CD4-positive, alpha-beta T cell treated with Interleukin-2 at 100 ng/mL for 4 hours (primary cell): Measurements from ENCODE around the gene CGB1.
A peak's percentile ranks its signal among the peaks of the same experiment; 100 is the strongest.
"Not testable (repeated sequence)": the region's sequence is repeated elsewhere in the genome, so short reads cannot be mapped to it uniquely, and the experiment has no call there.

ENCODE experiments used
- DNase-seq: peaks from one replicate; pipeline ENCODE4 v3.0.0-alpha.2; 2020; ENCODE audit warnings: low spot score

CGB1 gene

DNA sequence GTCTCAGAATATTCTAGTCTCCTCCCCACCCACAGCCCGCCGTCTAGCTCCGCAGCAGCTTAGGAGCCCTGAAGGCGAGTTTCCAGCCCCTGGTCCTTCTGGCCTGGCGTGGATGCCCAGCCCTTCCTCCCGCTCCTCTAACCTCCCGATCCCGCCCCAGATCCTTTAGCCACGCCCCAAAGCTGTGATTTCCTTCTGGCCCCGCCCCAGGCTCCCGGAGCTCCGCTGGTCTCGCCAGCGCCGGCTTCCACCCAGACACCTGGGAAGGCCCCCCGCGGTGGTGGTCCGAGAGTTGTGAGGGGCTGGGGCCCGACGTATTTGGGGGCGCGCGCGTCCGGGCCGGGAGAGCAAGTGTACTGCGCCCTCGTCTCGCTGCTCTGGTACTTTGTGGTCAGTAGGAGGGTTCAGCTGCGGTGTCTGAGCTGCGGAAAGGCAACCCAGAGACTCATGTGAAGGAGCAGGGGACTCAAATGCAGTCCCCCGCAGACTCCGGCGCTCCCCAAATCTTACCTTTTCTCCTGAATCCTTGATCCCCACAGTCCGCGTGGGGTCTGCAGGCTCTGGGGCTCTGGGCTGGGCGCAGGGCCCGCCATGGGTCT is 21.0 kb upstream of the CGB1 start, which contains the start of gene CGB7:
Gene CGB7 (minus strand): TSS at position 114 of the 599 bp plus-strand sequence. CDS start 2,374 bp downstream, outside the sequence.
- DNase-seq = peak; percentile 18

DNA sequence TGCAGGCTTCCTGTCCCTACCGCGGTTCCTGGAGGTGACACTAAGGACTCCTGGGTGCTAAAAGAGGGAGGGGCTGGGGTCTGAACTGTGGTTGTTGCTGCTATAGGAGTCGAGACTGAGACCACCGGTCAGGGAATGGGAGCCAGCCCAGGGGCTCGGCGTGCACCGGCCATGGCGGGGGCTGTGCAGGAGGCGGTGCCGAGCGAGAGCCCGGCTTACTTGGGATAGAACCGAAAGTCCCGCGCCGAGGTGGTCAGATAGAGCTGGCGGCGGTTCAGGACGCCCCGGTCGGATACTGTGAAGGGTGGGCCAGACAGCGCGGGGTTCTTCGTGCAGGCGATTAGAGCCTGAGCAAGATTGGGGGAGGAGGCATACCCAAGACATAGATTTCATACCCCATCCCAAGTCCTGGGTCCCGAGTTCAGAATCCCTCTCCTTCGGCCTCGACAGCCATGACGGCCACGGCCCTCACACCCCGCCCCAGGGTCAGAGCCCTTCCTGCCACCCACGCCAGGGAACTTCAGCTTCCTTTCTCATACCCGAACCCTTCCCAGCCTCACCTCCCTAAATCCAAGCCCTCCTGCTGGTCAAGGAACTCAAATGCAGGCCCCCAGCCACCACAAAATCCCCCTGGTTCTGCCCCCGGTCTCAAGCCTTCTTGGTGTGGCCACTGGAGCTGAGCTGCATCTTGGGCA is 20.4 kb upstream of the CGB1 start:
- DNase-seq = not testable (repeated sequence)

DNA sequence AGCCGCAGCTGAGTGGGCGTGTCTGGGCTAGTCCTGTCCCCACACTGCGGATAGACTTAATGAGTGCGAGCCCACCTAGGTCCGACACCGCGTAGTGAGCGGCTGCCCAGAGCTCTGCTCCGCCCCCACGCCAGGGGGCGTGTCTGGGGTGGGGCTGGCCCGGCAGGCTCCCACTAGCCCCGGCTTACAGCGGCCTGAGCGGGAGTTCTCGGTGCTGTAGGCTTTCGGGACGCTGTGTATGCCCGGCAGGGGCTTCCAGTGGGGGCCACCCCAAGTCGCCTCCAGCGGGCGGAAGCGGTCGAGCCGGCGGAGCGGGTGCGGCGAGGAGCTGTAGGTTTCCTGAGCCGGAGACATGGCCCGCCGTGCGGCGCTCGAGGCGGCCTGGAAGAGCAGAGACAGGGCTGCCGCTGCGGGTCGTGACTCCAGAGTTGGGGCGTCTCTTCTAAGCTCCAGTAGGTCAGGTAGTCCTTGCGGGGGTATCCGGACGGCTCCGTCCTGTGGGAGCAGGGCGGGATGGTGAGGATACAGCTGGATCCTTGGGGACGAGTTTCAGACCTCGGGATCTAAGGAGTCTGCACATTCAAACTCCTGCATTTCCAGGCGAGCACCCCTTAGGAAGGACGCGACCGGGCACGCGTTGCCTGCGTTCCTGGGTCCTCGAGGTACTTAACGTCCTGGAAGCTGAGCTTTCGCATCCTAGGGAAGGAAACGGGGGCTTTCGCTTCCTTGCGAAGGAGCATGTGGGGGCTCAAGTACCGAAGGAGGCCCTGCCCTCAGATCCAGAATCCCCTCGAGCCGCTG is 19.6 kb upstream of the CGB1 start:
- peak; percentile 32 for DNase-seq

DNA sequence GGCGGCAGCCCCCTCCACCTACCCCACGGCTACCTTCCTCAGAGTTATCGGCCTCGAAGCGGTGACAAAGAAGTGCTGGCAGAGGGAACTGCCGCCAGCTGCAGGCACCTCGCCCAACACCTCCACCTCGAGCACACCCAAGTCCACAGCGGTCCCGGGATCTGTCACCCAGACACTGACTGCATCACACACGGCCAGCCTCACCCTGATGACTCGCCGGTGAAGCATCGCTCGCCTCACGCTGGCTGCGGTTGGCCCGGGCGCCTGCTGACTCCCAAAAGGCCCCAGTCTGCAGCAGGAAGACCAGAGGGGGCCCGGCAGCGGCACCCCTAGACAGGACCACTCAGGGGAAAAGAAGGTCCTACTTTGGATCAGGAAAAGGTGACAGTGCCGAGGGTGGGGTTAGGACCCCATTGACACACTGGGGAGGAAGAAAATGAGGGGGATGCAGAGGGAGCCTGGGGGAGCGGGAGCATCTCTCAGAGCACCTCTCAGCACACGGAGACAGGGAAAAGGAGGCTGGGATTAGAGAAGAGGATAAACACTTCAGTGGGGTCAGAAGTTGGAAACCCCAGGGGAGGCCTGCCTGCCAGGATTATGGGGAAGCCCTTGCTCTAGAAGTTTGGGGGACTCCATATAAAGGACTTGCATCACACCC is 13.8 kb upstream of the CGB1 start:
- DNase-seq = not testable (repeated sequence)

DNA sequence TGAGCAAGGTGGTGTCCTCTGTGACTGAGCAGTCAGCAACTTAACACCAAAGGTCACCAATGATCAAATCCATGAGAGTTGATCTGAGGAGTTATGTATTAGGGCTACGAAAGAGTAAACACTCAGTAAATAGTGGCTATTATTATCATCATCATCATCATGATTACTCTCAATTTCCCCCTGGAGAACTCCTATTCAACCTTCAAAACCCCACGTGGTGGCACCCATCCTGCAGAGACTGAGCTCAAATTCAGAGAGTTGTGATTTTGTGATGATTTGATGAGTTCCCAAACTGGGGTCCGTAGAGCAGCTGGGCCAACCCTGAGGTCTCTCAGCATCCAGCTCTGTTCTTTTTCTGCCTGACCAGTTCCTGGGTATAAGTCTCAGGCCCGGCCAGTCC is 13.1 kb upstream of the CGB1 start:
- not testable (repeated sequence) for DNase-seq

DNA sequence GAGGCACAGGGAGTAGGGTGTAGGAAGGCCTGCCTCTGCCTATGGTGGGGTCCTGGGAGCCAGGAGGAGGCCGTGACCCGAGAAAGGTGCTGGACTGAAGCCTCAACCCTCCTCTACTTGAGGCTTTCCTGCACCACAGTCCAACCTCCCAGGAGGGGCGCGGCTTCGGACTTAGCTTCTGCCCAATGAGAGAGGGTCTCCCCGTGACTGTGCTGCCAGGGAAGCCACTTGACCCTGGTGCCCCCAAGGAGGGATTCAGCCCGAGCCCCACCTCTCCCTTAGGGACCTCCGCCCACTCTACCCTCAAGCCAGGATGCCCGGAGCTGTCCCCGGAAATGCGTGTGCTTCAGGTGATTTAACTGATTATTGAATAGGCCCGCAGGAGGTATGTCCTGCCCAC is 12.3 kb upstream of the CGB1 start, which contains the start of gene CGB8:
Gene CGB8 (minus strand): TSS at position 101 of the 400 bp plus-strand sequence. CDS start 372 bp downstream, outside the sequence.
- DNase-seq = not testable (repeated sequence)

DNA sequence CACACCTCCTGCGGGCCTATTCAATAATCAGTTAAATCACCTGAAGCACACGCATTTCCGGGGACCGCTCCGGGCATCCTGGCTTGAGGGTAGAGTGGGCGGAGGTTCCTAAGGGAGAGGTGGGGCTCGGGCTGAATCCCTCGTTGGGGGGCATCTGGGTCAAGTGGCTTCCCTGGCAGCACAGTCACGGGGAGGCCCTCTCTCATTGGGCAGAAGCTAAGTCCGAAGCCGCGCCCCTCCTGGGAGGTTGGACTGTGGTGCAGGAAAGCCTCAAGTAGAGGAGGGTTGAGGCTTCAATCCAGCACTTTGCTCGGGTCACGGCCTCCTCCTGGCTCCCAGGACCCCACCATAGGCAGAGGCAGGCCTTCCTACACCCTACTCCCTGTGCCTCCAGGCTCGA is 6.9 kb upstream of the CGB1 start, which contains the start of gene CGB5:
Gene CGB5 (plus strand): TSS at position 301 of the 400 bp plus-strand sequence. CDS start 362 bp downstream, outside the sequence.
- not testable (repeated sequence) for DNase-seq

DNA sequence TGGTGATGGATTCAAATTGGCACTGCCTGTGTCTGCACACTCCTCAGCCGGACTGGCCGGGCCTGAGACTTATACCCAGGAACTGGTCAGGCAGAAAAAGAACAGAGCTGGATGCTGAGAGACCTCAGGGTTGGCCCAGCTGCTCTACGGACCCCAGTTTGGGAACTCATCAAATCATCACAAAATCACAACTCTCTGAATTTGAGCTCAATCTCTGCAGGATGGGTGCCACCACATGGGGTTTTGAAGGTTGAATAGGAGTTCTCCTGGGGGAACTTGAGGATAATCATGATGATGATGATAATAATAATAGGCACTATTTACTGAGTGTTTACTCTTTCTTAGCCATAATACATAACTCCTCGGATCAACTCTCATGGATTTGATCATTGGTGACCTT is 6.0 kb upstream of the CGB1 start:
- DNase-seq = not testable (repeated sequence)

DNA sequence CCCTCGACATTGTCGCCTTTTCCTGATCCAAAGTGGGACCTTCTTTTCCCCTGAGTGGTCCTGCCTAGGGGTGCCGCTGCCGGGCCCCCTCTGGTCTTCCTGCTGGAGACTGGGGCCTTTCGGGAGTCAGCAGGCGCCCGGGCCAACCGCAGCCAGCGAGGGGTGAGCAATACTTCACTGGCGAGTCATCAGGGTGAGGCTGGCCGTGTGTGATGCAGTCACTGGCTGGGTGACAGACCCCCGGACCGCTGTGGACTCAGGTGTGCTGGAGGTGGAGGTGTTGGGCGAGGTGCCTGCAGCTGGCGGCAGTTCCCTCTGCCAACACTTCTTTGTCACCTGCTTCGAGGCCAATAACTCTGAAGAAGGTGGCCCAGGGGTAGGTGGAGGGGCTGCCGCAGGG is 5.5 kb upstream of the CGB1 start:
- no peak for DNase-seq

DNA sequence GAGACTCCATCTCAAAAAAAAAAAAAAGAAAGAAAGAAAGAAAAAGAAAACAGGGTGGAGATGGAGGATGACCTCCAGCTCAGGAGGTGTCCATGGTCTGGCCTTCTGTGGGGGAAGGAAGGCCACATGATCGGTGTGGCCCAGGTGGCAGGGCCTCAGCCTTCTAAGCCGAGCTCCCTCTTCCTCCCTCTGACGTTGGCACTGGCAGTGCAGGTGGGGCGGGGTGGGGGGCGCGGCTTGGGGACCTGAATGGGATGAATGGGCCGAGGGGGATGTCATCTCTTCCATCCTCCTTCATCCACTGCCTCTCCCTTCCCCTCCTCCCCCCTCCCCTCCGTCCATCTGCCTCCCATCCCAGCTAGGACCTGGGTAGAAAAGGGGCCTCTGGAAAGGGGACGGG is 3.0 kb upstream of the CGB1 start:
- not testable (repeated sequence) for DNase-seq

DNA sequence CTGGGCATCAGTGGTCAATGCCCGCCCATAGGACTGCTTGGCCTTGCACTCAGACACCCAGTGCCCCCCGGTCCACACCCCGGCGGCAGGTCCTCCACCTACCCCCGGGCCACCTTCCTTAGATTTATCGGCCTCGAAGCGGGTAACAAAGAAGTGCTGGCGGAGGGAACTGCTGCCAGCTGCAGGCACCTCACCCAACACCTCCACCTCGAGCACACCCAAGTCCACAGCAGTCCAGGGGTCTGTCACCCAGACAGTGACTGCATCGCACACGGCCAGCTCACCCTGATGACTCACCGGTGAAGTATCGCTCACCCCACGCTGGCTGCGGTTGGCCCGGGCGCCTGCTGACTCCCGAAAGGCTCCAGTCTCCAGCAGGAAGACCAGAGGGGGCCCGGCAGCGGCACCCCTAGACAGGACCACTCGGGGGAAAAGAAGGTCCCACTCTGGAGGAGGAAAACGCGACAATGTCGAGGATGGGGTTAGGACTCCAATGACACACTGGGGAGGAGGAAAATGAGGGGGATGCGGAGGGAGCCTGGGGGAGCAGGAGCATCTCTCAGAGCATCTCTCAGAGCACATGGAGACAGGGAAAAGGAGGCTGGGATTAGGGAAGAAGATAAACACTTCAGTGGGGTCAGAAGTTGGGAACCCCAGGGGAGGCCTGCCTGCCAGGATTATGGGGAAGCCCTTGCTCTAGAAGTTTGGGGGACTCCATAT is 2.0 kb upstream of the CGB1 start:
- not testable (repeated sequence) for DNase-seq

DNA sequence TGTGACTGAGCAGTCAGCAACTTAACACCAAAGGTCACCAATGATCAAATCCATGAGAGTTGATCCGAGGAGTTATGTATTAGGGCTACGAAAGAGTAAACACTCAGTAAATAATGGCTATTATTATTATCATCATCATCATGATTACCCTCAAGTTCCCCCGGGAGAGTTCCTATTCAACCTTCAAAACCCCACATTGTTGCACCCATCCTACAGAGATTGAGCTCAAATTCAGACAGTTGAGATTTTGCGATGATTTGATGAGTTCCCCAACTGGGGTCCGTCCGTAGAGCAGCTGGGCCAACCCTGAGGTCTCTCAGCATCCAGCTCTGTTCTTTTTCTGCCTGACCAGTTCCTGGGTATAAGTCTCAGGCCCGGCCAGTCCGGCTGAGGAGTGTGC is 1.4 kb upstream of the CGB1 start:
- DNase-seq = not testable (repeated sequence)

DNA sequence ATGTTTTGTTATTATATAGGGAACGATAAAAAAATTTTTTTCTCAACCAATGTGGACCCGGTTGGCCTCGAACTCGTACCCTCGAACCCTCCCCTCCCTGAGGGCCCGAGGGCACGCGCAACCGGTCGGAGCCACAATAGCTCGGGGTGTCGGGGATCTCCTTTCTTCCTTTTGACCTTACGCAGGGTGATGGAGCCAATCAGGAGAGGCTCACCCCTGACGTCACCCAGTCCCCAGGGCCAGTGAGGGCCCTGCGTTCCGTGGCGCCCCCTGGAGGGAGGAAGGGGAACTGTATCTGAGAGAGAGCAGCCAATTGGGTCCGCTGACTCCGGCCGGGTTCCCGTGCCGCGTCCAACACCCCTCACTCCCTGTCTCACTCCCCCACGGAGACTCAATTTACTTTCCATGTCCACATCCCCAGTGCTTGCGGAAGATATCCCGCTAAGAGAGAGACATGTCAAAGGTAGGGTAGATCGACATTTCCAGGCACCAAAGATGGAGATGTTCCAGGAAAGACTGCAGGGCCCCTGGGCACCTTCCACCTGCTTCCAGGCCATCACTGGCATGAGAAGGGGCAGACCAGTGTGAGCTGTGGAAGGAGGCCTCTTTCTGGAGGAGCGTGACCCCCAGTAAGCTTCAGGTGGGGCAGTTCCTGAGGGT is 4.9 kb downstream of the CGB1 start, which contains the start of gene CGB2:
Gene CGB2 (plus strand): TSS at position 249 of the 660 bp plus-strand sequence. CDS start 206 bp downstream, at position 455.
- peak; percentile 36 for DNase-seq

DNA sequence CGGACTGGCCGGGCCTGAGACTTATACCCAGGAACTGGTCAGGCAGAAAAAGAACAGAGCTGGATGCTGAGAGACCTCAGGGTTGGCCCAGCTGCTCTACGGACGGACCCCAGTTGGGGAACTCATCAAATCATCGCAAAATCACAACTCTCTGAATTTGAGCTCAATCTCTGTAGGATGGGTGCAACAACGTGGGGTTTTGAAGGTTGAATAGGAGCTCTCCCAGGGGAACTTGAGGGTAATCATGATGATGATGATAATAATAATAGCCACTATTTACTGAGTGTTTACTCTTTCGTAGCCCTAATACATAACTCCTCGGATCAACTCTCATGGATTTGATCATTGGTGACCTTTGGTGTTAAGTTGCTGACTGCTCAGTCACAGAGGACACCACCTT is 6.4 kb downstream of the CGB1 start:
- DNase-seq = not testable (repeated sequence)

DNA sequence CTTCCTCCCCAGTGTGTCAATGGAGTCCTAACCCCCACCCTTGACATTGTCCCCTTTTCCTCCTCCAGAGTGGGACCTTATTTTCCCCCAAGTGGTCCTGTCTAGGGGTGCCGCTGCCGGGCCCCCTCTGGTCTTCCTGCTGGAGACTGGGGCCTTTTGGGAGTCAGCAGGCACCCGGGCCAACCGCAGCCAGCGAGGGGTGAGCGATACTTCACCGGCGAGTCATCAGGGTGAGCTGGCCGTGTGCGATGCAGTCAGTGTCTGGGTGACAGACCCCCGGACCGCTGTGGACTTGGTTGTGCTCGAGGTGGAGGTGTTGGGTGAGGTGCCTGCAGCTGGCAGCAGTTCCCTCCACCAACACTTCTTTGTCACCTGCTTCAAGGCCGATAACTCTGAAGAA is 6.9 kb downstream of the CGB1 start:
- DNase-seq = not testable (repeated sequence)

DNA sequence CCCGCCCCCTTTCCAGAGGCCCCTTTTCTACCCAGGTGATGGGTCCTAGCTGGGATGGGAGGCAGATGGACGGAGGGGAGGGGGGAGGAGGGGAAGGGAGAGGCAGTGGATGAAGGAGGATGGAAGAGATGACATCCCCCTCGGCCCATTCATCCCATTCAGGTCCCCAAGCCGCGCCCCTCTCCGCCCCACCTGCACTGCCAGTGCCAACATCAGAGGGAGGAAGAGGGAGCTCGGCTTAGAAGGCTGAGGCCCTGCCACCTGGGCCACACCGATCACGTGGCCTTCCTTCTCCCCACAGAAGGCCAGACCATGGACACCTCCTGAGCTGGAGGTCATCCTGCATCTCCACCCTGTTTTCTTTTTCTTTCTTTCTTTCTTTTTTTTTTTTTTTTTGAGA is 8.0 kb downstream of the CGB1 start:
- DNase-seq = not testable (repeated sequence)

DNA sequence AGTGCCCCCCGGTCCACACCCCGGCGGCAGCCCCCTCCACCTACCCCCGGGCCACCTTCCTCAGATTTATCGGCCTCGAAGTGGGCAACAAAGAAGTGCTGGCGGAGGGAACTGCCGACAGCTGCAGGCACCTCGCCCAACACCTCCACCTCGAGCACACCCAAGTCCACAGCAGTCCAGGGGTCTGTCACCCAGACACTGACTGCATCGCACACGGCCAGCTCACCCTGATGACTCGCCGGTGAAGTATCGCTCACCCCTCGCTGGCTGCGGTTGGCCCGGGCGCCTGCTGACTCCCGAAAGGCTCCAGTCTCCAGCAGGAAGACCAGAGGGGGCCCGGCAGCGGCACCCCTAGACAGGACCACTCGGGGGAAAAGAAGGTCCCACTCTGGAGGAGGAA is 11.1 kb downstream of the CGB1 start:
- not testable (repeated sequence) for DNase-seq

DNA sequence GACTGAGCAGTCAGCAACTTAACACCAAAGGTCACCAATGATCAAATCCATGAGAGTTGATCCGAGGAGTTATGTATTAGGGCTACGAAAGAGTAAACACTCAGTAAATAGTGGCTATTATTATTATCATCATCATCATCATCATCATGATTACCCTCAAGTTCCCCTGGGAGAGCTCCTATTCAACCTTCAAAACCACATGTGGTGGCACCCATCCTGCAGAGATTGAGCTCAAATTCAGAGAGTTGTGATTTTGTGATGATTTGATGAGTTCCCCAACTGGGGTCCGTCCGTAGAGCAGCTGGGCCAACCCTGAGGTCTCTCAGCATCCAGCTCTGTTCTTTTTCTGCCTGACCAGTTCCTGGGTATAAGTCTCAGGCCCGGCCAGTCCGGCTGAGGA is 11.6 kb downstream of the CGB1 start:
- DNase-seq = not testable (repeated sequence)

DNA sequence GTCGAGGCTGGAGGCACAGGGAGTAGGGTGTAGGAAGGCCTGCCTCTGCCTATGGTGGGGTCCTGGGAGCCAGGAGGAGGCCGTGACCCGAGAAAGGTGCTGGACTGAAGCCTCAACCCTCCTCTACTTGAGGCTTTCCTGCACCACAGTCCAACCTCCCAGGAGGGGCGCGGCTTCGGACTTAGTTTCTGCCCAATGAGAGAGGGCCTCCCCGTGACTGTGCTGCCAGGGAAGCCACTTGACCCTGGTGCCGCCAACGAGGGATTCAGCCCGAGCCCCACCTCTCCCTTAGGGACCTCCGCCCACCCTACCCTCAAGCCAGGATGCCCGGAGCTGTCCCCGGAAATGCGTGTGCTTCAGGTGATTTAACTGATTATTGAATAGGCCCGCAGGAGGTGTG is 12.5 kb downstream of the CGB1 start, which contains the start of gene CGB3:
Gene CGB3 (minus strand): TSS at position 101 of the 400 bp plus-strand sequence. CDS start 362 bp downstream, outside the sequence.
- DNase-seq = not testable (repeated sequence)

DNA sequence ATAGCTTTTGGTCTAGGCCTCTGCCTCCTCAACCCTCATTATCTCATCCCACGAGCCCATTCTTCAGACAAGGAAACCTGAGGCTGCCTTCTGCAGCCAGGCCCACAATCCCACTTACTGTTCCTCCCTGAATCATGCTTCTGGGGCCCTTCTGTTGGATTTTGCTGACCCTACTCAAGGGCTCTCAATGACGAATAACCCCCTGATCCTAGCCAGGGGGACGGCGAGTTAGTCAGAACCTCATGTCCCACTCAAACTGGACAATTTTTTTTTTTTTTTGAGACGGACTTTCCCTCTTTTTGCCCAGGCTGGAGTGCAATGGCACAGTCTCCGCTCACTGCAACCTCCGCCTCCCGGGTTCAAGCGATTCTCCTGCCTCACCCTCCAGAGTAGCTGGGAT is 14.6 kb downstream of the CGB1 start:
- DNase-seq = no peak
